SK-N-MC (cell line): ENCODE results near the gene PEF1.

Experiments used
- EZH2 ChIP-seq: fragments of 200-600 bp; sonication (generic); IDR thresholded peaks from one replicate; pipeline ENCODE4 v1.6.1; 2017; ENCODE audit warnings: antibody characterized with exemption
- FOXP2 ChIP-seq: optimal IDR thresholded peaks from 2 replicates; pipeline ENCODE3; 2011; ENCODE audit warnings: mild to moderate bottlenecking, moderate library complexity; ENCODE audit not compliant: insufficient read depth; ENCODE audit errors: extremely low read length, control extremely low read depth
- POLR2AphosphoS5 ChIP-seq: IDR thresholded peaks from 2 replicates; pipeline ENCODE4 v1.6.1; 2012; ENCODE audit warnings: mild to moderate bottlenecking, low read depth, low read length, borderline replicate concordance

- no peak for TF ChIP-seq POLR2AphosphoS5
- TF ChIP-seq EZH2: no peak
- no peak for TF ChIP-seq FOXP2
These were observed 25.5 kb downstream of the PEF1 start for GRCh38 chr1:31618916-31619846.
